Activated CD4-positive, alpha-beta T cell treated with anti-CD3 and anti-CD28 coated beads, Interleukin-10, Interleukin-2, amounts not matched to agents 100 ng/mL and 50 ng/mL, durations not matched to agents 16 hours and 8 hours (primary cell): ENCODE results near the gene ALG6.

Experiments used
- DNase-seq: peaks from one replicate; pipeline ENCODE4 v3.0.0-alpha.2; 2020

The ALG6 gene

GRCh38 chr1:63367215-63368103 is at the start of gene ALG6:
Gene ALG6, plus strand, starts transcription at chr1:63367627. Its CDS starts 3,351 bp downstream, at chr1:63370978.
- peak; percentile 97 for DNase-seq

DNA sequence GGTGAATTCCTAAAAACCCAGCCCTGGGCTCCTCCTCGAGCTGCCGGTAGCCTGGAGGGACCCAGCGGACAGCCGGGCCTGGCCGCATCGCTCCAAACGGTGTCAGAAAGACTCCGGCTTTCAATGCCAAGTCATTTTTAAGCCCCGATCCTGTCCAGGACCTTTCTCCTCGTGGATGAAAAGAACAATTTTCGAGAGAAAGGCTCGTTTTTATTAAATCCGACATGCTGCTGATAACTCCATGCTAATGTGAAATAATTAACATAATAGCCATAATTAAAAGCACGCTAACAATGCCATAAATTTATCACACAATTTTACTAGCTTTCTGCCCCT is 49.6 kb upstream of the ALG6 start:
- no peak for DNase-seq

GRCh38 chr1:63318201-63318979 is 49.0 kb upstream of the ALG6 start:
- DNase-seq, result no peak

DNA sequence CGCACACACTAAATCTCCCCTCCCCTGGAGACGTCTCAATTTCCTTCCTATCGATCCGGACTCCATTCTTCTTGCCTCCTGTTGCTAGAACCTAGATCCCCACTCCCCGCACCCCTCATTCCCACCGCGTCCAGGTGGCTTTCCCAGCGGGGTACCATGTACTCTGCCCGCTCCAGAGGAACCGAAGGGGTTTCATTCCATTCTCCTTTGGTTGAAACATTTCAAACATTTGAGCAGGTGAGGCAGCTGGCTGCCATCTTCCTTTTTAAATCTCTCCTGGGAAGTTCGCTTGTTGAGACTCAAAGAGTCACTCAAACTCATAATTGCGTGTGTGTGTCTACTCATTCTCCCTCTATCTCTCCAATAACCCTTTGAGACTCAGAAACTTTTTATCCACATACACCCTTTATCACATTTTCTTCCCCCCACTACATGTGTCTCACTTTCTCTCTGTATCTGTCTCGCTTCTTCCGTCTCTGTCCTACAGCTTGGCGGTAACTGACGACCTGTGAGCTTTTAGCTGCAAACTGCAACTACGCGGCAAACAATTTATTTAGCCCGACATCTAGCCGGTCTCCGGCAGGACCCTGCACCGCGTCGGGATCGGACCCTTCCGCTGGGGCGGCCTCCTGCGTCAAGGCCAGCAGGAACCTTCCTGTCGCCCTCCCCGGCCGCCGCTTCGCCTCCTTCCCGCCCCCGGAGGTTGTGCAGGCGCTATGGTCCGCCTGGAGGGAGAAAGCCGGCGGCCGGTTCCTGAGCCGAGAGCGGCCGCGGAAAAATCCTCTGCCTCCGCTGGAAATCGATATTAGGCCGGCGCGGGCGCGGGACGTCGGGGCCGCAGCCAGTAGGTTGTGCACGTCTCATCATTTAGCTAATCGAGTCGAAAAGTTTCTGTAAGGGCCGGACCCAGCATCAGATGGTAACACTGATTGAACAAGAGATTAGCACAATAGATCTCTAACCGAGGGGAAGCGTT is 48.1 kb upstream of the ALG6 start:
- DNase-seq, result no peak

DNA sequence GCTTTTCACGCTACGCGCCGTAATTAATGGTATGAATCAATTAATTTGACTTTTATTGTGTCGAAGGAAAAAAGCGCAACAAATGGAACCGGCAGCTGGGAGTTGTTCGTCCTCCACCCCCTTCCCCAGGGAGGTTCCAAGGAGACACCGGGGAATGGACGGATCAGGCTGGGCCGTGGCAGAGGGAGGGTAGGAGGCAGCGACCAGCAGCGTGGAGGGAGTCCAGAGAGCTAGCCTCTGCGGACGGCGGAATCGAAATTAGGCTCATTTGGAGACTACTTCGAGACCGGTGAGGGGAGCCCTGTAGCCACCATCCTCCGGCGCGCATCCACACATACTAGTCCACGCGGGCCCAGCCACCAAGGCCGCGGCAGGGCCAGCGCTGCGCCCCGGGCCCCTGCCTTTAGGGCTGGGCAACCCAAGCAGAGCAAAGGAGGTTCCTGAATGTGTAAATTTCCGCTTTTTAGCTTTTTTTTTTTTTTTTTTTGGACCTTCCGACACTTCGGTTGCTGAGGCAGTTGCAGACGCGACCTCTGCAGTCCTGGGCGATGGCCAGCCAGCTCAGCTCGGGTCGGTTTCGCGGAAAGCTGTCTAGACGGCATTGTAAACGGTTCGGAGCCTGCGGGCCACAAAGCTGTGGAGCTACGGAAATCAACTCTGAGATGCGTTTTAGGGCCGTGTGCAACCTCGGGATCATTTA is 47.3 kb upstream of the ALG6 start:
- DNase-seq, result no peak

- no peak for DNase-seq
These were observed 46.2 kb upstream of the ALG6 start for GRCh38 chr1:63321066-63321784.

- no peak for DNase-seq
These were observed 45.7 kb upstream of the ALG6 start for GRCh38 chr1:63321785-63322113.

GRCh38 chr1:63322114-63322943 is 45.1 kb upstream of the ALG6 start, which contains the start of gene FOXD3:
Gene FOXD3, plus strand, starts transcription at chr1:63322567. Its CDS starts 492 bp downstream, at chr1:63323059.
- peak; percentile 49 for DNase-seq

DNA sequence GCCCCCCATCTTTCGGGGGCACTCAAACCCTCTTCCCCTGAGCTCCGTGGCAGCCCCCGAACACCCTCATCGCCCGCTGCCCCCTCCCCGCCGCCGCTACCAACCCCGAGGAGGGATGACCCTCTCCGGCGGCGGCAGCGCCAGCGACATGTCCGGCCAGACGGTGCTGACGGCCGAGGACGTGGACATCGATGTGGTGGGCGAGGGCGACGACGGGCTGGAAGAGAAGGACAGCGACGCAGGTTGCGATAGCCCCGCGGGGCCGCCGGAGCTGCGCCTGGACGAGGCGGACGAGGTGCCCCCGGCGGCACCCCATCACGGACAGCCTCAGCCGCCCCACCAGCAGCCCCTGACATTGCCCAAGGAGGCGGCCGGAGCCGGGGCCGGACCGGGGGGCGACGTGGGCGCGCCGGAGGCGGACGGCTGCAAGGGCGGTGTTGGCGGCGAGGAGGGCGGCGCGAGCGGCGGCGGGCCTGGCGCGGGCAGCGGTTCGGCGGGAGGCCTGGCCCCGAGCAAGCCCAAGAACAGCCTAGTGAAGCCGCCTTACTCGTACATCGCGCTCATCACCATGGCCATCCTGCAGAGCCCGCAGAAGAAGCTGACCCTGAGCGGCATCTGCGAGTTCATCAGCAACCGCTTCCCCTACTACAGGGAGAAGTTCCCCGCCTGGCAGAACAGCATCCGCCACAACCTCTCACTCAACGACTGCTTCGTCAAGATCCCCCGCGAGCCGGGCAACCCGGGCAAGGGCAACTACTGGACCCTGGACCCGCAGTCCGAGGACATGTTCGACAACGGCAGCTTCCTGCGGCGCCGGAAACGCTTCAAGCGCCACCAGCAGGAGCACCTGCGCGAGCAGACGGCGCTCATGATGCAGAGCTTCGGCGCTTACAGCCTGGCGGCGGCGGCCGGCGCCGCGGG is 44.2 kb upstream of the ALG6 start:
- DNase-seq, result peak; percentile 44

DNA sequence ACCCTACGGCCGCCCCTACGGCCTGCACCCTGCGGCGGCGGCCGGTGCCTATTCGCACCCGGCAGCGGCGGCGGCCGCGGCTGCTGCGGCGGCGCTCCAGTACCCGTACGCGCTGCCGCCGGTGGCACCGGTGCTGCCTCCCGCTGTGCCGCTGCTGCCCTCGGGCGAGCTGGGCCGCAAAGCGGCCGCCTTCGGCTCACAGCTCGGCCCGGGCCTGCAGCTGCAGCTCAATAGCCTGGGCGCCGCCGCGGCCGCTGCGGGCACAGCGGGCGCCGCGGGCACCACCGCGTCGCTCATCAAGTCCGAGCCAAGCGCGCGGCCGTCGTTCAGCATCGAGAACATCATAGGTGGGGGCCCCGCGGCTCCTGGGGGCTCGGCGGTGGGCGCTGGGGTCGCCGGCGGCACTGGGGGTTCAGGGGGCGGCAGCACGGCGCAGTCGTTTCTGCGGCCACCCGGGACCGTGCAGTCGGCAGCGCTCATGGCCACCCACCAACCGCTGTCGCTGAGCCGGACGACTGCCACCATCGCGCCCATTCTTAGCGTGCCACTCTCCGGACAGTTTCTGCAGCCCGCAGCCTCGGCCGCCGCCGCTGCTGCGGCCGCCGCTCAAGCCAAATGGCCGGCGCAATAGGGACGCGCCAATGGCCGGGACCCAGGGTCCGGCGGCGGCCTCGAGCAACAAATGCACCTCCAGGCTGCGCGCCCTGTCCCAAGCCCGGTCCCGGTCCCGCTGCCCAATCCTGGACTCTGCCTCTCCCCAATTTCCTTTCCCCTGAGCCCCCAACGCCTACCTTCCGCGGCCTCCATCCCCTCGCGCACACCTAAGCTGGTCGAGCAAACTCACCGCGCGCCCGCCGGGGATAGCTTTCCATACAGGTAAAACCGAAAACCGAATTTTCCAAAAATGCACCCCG is 43.3 kb upstream of the ALG6 start:
- DNase-seq, result no peak

DNA sequence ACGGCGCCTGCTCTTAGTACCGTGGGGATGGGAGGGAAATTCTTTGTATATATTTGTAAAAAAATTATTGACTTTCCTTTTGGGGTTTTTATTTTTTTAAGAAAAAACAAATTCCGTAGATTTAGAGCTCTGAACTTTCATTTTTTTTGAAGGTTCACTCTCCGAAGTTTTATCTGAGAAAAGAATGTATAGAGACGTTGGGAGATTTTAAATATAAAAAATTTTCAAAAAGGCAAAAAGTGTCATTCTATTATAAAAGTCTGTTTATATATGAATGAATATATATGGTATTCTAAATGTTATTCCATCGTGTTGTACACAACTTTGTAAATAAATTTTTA is 42.7 kb upstream of the ALG6 start:
- no peak for DNase-seq

DNA sequence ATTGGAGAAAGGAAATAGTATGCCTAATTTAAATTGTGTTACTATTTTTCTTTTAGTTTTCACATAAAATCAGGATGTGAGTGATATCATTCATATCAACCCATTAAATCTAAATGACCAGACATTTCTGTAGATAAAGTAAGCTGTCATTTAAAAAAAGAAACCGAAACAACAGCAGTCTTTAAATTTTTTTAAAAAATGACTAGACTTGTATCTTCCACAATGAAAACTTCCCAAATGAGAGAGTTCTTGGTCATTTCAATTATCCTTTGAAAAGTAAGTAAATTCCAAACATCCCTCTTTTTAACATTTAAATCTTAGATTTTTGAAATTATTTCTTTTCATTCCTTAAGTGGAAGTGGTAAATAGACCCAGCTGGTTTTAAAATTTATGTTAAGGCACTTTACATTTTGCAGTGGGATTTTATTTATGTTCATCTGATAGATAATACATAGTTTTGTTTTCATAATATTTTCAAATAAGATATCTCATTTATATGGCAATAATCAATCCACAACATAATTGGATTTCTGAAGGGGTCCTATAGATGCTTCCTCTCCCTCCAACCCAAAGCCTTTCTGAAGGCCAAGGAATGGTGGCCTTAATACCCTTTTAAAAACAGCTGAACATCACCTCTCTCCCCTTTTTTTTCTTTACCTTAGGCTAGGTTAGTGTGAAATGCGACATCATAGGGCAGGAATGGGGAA is 42.0 kb upstream of the ALG6 start:
- no peak for DNase-seq

GRCh38 chr1:63326106-63326472 is 41.3 kb upstream of the ALG6 start:
- DNase-seq, result no peak

GRCh38 chr1:63326473-63327380 is 40.7 kb upstream of the ALG6 start:
- DNase-seq, result no peak

DNA sequence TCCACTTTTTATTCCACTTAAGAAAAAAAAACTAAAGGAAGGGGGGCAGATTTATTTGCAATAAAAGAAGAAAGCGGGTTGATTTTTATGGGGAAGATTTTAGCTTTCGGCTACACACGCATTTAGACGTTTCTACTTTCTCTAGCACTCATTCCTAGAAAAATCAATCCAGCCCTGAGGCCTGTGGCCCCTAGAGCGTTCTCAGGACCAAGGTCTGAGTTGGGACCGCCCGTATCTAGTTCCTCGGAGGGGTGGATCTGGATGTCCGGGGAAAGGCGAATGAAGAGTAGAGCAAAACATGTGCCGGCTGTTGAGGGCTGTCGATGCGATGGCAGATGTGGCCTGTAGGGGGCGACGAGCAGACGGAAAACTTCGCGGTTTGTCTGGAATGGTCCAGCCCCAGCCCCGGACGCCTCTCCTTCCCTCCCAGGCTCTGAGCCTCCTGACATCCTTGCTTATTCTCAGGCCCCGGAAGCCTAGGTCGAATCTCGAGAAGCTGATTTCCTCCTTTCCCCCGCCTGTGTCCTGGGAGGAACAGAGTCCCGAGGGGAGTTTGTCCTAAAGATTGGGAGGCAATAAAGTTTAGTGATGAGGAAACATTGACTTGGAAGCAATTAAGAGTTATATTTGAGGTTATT is 39.9 kb upstream of the ALG6 start:
- DNase-seq, result peak; percentile 71

- DNase-seq, result no peak
These were observed 39.3 kb upstream of the ALG6 start for GRCh38 chr1:63328122-63328521.
